H1 (cell line): ENCODE results near the gene TXLNB. TPM values are rescaled to one million over a fixed set of nuclear protein-coding genes. Genes with fewer than 3 reads are reported as not detected.
A peak's percentile ranks its signal among the peaks of the same experiment; 100 is the strongest.

Experiments
- CTCF ChIA-PET: fragments of 300-600 bp; sonication (Branson Sonifier 250); formaldehyde crosslinking; loops from one replicate; lab custom pipeline; 2021; ENCODE audit not compliant: partially characterized antibody; lab: Charles Lee
- POLR2A ChIA-PET: fragments of 300-600 bp; sonication (Branson Sonifier 250); formaldehyde crosslinking; loops from one replicate; lab custom pipeline; 2021; ENCODE audit warnings: inconsistent platforms; ENCODE audit not compliant: partially characterized antibody; lab: Charles Lee
- DNase-seq, 2 experiments: peaks; one replicate each; pipeline versions ENCODE4 v3.0.0 to v3.0.0-alpha.2; 2010 to 2022; ENCODE audit warnings: low spot score in 2 of 2, low read depth in 1 of 2, mixed read lengths in 1 of 2
- FAIRE-seq: peaks from 2 replicates; lab custom pipeline; 2011; peaks lifted over from hg19 to GRCh38; lab: Jason Lieb, UNC
- H2AFZ ChIP-seq: 2 replicates; pipeline ENCODE4 v1.8.1; 2012; ENCODE audit warnings: low read length, inconsistent platforms
- H2AK5ac ChIP-seq: 2 replicates; pipeline ENCODE4 v1.6.1; 2013; ENCODE audit warnings: low read depth, low read length
- H2BK120ac ChIP-seq: replicated peaks from 2 replicates; pipeline ENCODE3; 2013; ENCODE audit warnings: low read depth, low read length, inconsistent platforms
- H2BK12ac ChIP-seq: 2 replicates; pipeline ENCODE4 v1.6.1; 2013; ENCODE audit warnings: low read depth, low read length
- H2BK15ac ChIP-seq: 2 replicates; pipeline ENCODE4 v1.6.1; 2013; ENCODE audit warnings: low read length
- H2BK20ac ChIP-seq: 2 replicates; pipeline ENCODE4 v1.6.1; 2013; ENCODE audit warnings: low read length
- H2BK5ac ChIP-seq: 2 replicates; pipeline ENCODE4 v1.6.1; 2013; ENCODE audit warnings: low read depth, low read length
- H3K14ac ChIP-seq: 2 replicates; pipeline ENCODE4 v1.6.1; 2013; ENCODE audit warnings: inconsistent platforms; ENCODE audit not compliant: insufficient read length
- H3K18ac ChIP-seq: 2 replicates; pipeline ENCODE4 v1.6.1; 2013; ENCODE audit warnings: low read length; ENCODE audit errors: extremely low read depth
- H3K23ac ChIP-seq: 2 replicates; pipeline ENCODE4 v1.6.1; 2013; ENCODE audit warnings: inconsistent platforms; ENCODE audit not compliant: insufficient read length
- H3K23me2 ChIP-seq: 2 replicates; pipeline ENCODE4 v1.6.1; 2013; ENCODE audit warnings: low read depth, low read length
- H3K27ac ChIP-seq: 2 replicates; pipeline ENCODE4 v1.6.1; 2011; ENCODE audit warnings: low read depth, low read length, inconsistent platforms
- H3K27me3 ChIP-seq, 4 experiments: replicated peaks in 1 of 4; 1 replicate in 1 of 4; 2 replicates in 3 of 4; pipeline versions ENCODE4 v1.6.1 to v1.8.1; 2011 to 2013; ENCODE audit warnings: low read length in 3 of 4, mild to moderate bottlenecking in 3 of 4, inconsistent platforms in 2 of 4, mixed read lengths in 2 of 4, moderate library complexity in 1 of 4; ENCODE audit not compliant: control insufficient read depth in 3 of 4, insufficient read depth in 3 of 4; ENCODE audit errors: extremely low read depth in 1 of 4
- H3K36me3 ChIP-seq, 4 experiments: 2 replicates each; pipeline versions ENCODE4 v1.6.1 to v1.8.1; 2011 to 2013; ENCODE audit warnings: mild to moderate bottlenecking in 4 of 4, low read length in 3 of 4, moderate library complexity in 2 of 4, control low read depth in 1 of 4, inconsistent platforms in 1 of 4; ENCODE audit not compliant: insufficient read depth in 4 of 4, control insufficient read depth in 2 of 4
- H3K4ac ChIP-seq: replicated peaks from 2 replicates; pipeline ENCODE3; 2013; ENCODE audit warnings: low read length, low read depth, mixed read lengths, inconsistent platforms; ENCODE audit not compliant: insufficient read length
- H3K4me1 ChIP-seq, 4 experiments: replicated peaks in 1 of 4; 1 replicate in 1 of 4; 2 replicates in 3 of 4; pipeline versions ENCODE4 v1.6.1 to v1.8.1; 2011 to 2013; ENCODE audit warnings: low read length in 3 of 4, inconsistent platforms in 2 of 4, mixed read lengths in 1 of 4; ENCODE audit not compliant: insufficient read depth in 4 of 4, control insufficient read depth in 3 of 4
- H3K4me2 ChIP-seq, 2 experiments: 2 replicates each; pipeline versions ENCODE4 v1.6.1 to v1.8.1; 2011 to 2013; ENCODE audit warnings: low read depth in 2 of 2, low read length in 2 of 2, control low read depth in 1 of 2, inconsistent platforms in 1 of 2, mild to moderate bottlenecking in 1 of 2; ENCODE audit not compliant: insufficient read depth in 1 of 2
- H3K4me3 ChIP-seq, 4 experiments: fragments of 200-600, 300-600 bp in 1 of 4; sonication (generic), shearing (Covaris generic), sonication (Bioruptor Twin) in 1 of 4; 2 replicates each; pipeline versions ENCODE4 v1.5.1 to v1.8.1; 2011 to 2016; ENCODE audit warnings: low read length in 4 of 4, low read depth in 3 of 4, control low read depth in 2 of 4, inconsistent platforms in 2 of 4, mild to moderate bottlenecking in 2 of 4, mixed read lengths in 1 of 4, moderate library complexity in 1 of 4; ENCODE audit not compliant: insufficient read depth in 2 of 4; ENCODE audit errors: extremely low read depth in 1 of 4
- H3K56ac ChIP-seq: replicated peaks from 2 replicates; pipeline ENCODE3; 2013; ENCODE audit warnings: low read depth, mild to moderate bottlenecking, mixed read lengths, low read length, inconsistent platforms; ENCODE audit not compliant: insufficient read length
- H3K79me1 ChIP-seq: 2 replicates; pipeline ENCODE4 v1.6.1; 2013; ENCODE audit warnings: low read depth, low read length, control low read depth
- H3K79me2 ChIP-seq, 2 experiments: 2 replicates each; pipeline versions ENCODE4 v1.6.1 to v1.8.1; 2012 to 2013; ENCODE audit warnings: low read length in 2 of 2, mild to moderate bottlenecking in 2 of 2, inconsistent platforms in 1 of 2; ENCODE audit not compliant: insufficient read depth in 2 of 2, control insufficient read depth in 1 of 2
- H3K9ac ChIP-seq, 4 experiments: replicated peaks in 1 of 4; 1 replicate in 1 of 4; 2 replicates in 3 of 4; pipeline versions ENCODE4 v1.6.1 to v1.8.1; 2011 to 2013; ENCODE audit warnings: low read depth in 3 of 4, low read length in 3 of 4, control low read depth in 2 of 4, mild to moderate bottlenecking in 2 of 4, moderate library complexity in 2 of 4, inconsistent platforms in 1 of 4; ENCODE audit errors: extremely low read depth in 1 of 4
- H3K9me3 ChIP-seq, 2 experiments: 2 replicates each; pipeline versions ENCODE4 v1.6.1 to v1.8.1; 2012 to 2013; ENCODE audit warnings: mild to moderate bottlenecking in 2 of 2, moderate library complexity in 2 of 2, control low read depth in 1 of 2, inconsistent platforms in 1 of 2, low read depth in 1 of 2, low read length in 1 of 2, mixed read lengths in 1 of 2; ENCODE audit not compliant: insufficient read depth in 2 of 2
- H4K20me1 ChIP-seq, 2 experiments: replicated peaks in 1 of 2; 2 replicates each; pipeline versions ENCODE3 to v1.8.1; 2011 to 2013; ENCODE audit warnings: inconsistent platforms in 2 of 2, low read length in 2 of 2, mild to moderate bottlenecking in 1 of 2; ENCODE audit not compliant: insufficient read depth in 2 of 2, control insufficient read depth in 1 of 2
- H4K5ac ChIP-seq: 2 replicates; pipeline ENCODE4 v1.6.1; 2013; ENCODE audit warnings: low read length, low read depth, mixed read lengths, inconsistent platforms; ENCODE audit not compliant: insufficient read length
- H4K8ac ChIP-seq: 2 replicates; pipeline ENCODE4 v1.8.0; 2013; ENCODE audit warnings: mild to moderate bottlenecking, moderate library complexity, low read length, inconsistent platforms; ENCODE audit not compliant: insufficient read depth; ENCODE audit errors: extremely low read depth
- H4K91ac ChIP-seq: replicated peaks from 2 replicates; pipeline ENCODE3; 2013; ENCODE audit warnings: low read length, mixed read lengths, inconsistent platforms; ENCODE audit not compliant: insufficient read length
- ASH2L ChIP-seq: fragments of 200-600, 300-600 bp; sonication (generic); IDR thresholded peaks from one replicate; pipeline ENCODE4 v1.7.1; 2017; ENCODE audit warnings: low read length
- ATF3 ChIP-seq: IDR thresholded peaks from 2 replicates; pipeline ENCODE4 v1.6.1; 2011; ENCODE audit warnings: low read depth, mild to moderate bottlenecking, low read length; ENCODE audit not compliant: insufficient read depth
- BACH1 ChIP-seq: IDR thresholded peaks from 2 replicates; pipeline ENCODE4 v1.6.1; 2012; ENCODE audit warnings: low read length, improper control_type of control experiment
- BRCA1 ChIP-seq: IDR thresholded peaks from 2 replicates; pipeline ENCODE4 v1.6.1; 2012; ENCODE audit warnings: low read depth, low read length, improper control_type of control experiment
- CEBPB ChIP-seq: IDR thresholded peaks from 2 replicates; pipeline ENCODE4 v1.6.1; 2012; ENCODE audit warnings: low read depth, low read length
- CHD1 ChIP-seq: IDR thresholded peaks from 2 replicates; pipeline ENCODE4 v1.6.1; 2012; ENCODE audit warnings: low read depth, low read length, improper control_type of control experiment
- CTCF ChIP-seq, 3 experiments: IDR thresholded peaks; 1 replicate in 2 of 3; 2 replicates in 1 of 3; pipeline versions ENCODE4 v1.5.1 to v1.6.1; 2011; ENCODE audit warnings: low read length in 3 of 3, mild to moderate bottlenecking in 3 of 3, inconsistent platforms in 2 of 3, low read depth in 1 of 3, moderate library complexity in 1 of 3; ENCODE audit not compliant: insufficient read depth in 1 of 3; ENCODE audit errors: control extremely low read depth in 1 of 3
- FOSL1 ChIP-seq: IDR thresholded peaks from 2 replicates; pipeline ENCODE4 v1.6.1; 2011; ENCODE audit warnings: mild to moderate bottlenecking, low read depth, low read length, moderate library complexity; ENCODE audit not compliant: insufficient read depth
- JUND ChIP-seq: IDR thresholded peaks from 2 replicates; pipeline ENCODE4 v1.6.1; 2011; ENCODE audit warnings: mild to moderate bottlenecking, improper control_type of control experiment, low read length
- POU5F1 ChIP-seq: IDR thresholded peaks from 2 replicates; pipeline ENCODE4 v1.6.1; 2011; ENCODE audit warnings: low read depth, mild to moderate bottlenecking, low read length, moderate library complexity
- TAF7 ChIP-seq: optimal IDR thresholded peaks from 2 replicates; pipeline ENCODE3; 2011; ENCODE audit warnings: low read depth, mild to moderate bottlenecking, inconsistent platforms, low read length, moderate library complexity, borderline replicate concordance
- WGBS, 2 experiments: shearing (Covaris generic) in 1 of 2; methylation state at CpG; one replicate each; pipeline versions ENCODE4 v1.1.6 to v1.1.7; 2013 to 2015; ENCODE audit warnings: low lambda C conversion rate in 2 of 2, mixed read lengths in 2 of 2, inconsistent platforms in 1 of 2, low coverage in 1 of 2, missing lambda C conversion rate in 1 of 2; ENCODE audit not compliant: insufficient replicate concordance in 2 of 2, insufficient coverage in 1 of 2, insufficient read length in 1 of 2; ENCODE audit errors: extremely low coverage in 1 of 2, missing lambda C conversion rate in 1 of 2; 5-methylcytosine and 5-hydroxymethylcytosine counted together
- polyA plus RNA-seq, 7 experiments: library from polyadenylated mRNA; depleted of rRNA in 3 of 7; stranded (reverse) in 5 of 7; unstranded in 2 of 7; fragments of >200 nt in 5 of 7; fragments of 200-250 nt in 2 of 7; gene quantifications; 1 replicate in 5 of 7; 2 replicates in 1 of 7; 4 replicates in 1 of 7; pipeline versions ENCODE4 v1.2.1 to v1.2.3, GENCODE V29; 2011 to 2013; ENCODE audit warnings: missing spikeins in 2 of 7, mixed read lengths in 2 of 7
- total RNA-seq: library from RNA; stranded (reverse); fragmentation: NEBNext Ultra II Directional; extraction: Animal tissue kit (Norgen Biotek cat#: 25700); gene quantifications from 2 replicates; pipeline ENCODE4 v1.2.1, GENCODE V29; 2021

TXLNB gene
- total and polyA plus RNA-seq, 2 of the 8 experiments (the other 6 are each of a cell fraction or from before 2014, with no cell fraction given) = 0.05 to 0.17 TPM

GRCh38 chr6:139313229-139313628, 21.4 kb upstream of the TXLNB start:
- Histone ChIP-seq H3K4me2 (peak overlapping the region; percentile 50 to 58), H3K18ac (peak overlapping the region; percentile 84; the same call in 1 of the 2 replicates), H2BK20ac (peak overlapping the region; percentile 86; the same call in 1 of the 2 replicates), H3K23me2 (no peaks in the 10 kb centered on the region), H3K36me3 (no peaks in the 10 kb centered on the region), H3K56ac (no peak overlapping the region), H3K23ac (no peak overlapping the region), H3K79me2 (no peaks in the 10 kb centered on the region), H2AK5ac (no peak overlapping the region), H3K9ac (0 out of 7 replicates have a peak overlapping the region, but pooled peaks of 1 of the 4 experiments have one; percentile 20), H3K27me3 (no peaks in the 10 kb centered on the region), H4K8ac (no peak overlapping the region), H3K14ac (no peak overlapping the region), H2BK12ac (no peak overlapping the region), H2BK15ac (no peak overlapping the region), H3K4me3 (peak overlapping the region in 1 of 4 experiments; percentile 14; a peak in 3 of 8 replicates), H2BK120ac (peak overlapping the region; percentile 41), H3K27ac (peak overlapping the region; percentile 78), H2AFZ (no peak overlapping the region), H3K4ac (no peak overlapping the region), H4K5ac (peak overlapping the region; percentile 1), H3K4me1 (peaks cover 3 to 28% (median 16%) of the 10 kb centered on the region in 4 experiments; a peak in 5 of 7 replicates), H3K9me3 (no peaks in the 10 kb centered on the region), H2BK5ac (peak overlapping the region; percentile 94; the same call in 1 of the 2 replicates), H4K91ac (peak overlapping the region; percentile 18), H4K20me1 (no peaks in the 10 kb centered on the region), H3K79me1 (no peaks in the 10 kb centered on the region)
- POLR2A ChIA-PET = interaction anchor here (0.6 to 2.3 kb wide), 15 partner anchors 9 to 762 kb away, joined by 3 to 14 read pairs (median 4); partner anchors contain the start of genes CITED2 and TXLNB
- no peak for DNase-seq
- no peak for FAIRE-seq
- CTCF ChIA-PET = interaction anchor here (0.7 to 1.4 kb wide), 7 partner anchors 12 to 388 kb away, joined by 3 to 5 read pairs (median 3); no protein-coding TSS in a partner anchor
- 40% methylated on average over 7 of the region's 7 CpGs; no CpG with 5 or more reads in 1 of the 2 experiments for WGBS, 2 experiments
- no peak for TF ChIP-seq TAF7
- no peak for TF ChIP-seq CTCF (IDR thresholded peaks at IDR 0.05; ENCODE audit: control extremely low read depth in 1 of 3, insufficient read depth in 1 of 3, low read depth in 1 of 3, low read length in 3 of 3)
- no peak for TF ChIP-seq JUND
- TF ChIP-seq CEBPB = no peak
- no peak for TF ChIP-seq POU5F1
- no peak for TF ChIP-seq ASH2L
- TF ChIP-seq FOSL1 = no peak
- no peak for TF ChIP-seq BRCA1
- TF ChIP-seq CHD1 = no peak
- TF ChIP-seq ATF3 = no peak
- TF ChIP-seq BACH1 = no peak
